Muscle layer of duodenum (tissue), 2 donors: ENCODE measurements around the gene NAALADL2.
"Not testable (repeated sequence)": the region's sequence is repeated elsewhere in the genome, so short reads cannot be mapped to it uniquely, and the experiment has no call there.

Experiments used
- H3K27ac ChIP-seq: one replicate; pipeline ENCODE4 v1.7.0; 2013; ENCODE audit warnings: mild to moderate bottlenecking, low read length
- H3K27me3 ChIP-seq: one replicate; pipeline ENCODE4 v1.7.0; 2013; ENCODE audit warnings: low read depth, mild to moderate bottlenecking, control low read depth, low read length
- H3K36me3 ChIP-seq, 2 donors: one replicate each; pipeline ENCODE4 v1.7.0; 2013; ENCODE audit warnings: low read length in 2 of 2, control low read depth in 1 of 2, mild to moderate bottlenecking in 1 of 2; ENCODE audit not compliant: insufficient read depth in 2 of 2, control insufficient read depth in 1 of 2
- H3K4me1 ChIP-seq, 2 donors: one replicate each; pipeline ENCODE4 v1.7.0; 2013; ENCODE audit warnings: low read length in 2 of 2, mild to moderate bottlenecking in 2 of 2, control low read depth in 1 of 2, moderate library complexity in 1 of 2; ENCODE audit not compliant: insufficient read depth in 2 of 2, control insufficient read depth in 1 of 2
- H3K4me3 ChIP-seq, 2 donors: one replicate each; pipeline ENCODE4 v1.7.0; 2013; ENCODE audit warnings: low read length in 2 of 2, low read depth in 1 of 2, mild to moderate bottlenecking in 1 of 2
- H3K9me3 ChIP-seq, 2 donors: one replicate each; pipeline ENCODE4 v1.7.0; 2013; ENCODE audit warnings: low read length in 2 of 2, control low read depth in 1 of 2, mild to moderate bottlenecking in 1 of 2; ENCODE audit not compliant: control insufficient read depth in 1 of 2
- donor health status: healthy.

Gene NAALADL2

DNA sequence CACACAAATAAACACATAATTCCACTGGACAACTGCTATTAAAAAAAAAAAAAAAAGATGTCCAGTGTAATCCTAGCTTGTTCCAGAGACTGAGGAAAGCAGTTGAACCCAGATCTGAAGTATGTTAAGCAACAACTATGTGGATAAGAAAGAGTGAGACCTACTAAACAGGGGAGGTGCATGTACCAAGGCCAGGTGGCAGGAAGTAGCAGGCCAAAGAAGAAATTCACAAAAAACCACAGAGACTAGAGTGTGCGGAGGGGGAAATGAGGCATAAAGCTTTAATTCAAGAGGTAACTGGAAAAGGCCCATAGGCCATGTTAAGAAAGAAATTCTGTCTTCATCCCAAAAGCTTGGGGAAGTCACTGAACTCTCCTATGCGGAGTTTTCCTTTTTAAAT lies 490.0 kb downstream of the NAALADL2 start:
- Histone ChIP-seq H3K4me3 (no peak overlapping the region), H3K36me3 (no peaks in the 10 kb centered on the region), H3K9me3 (no peaks in the 10 kb centered on the region), H3K27me3 (no peaks in the 10 kb centered on the region), H3K27ac (no peak overlapping the region), H3K4me1 (no peaks in the 10 kb centered on the region)

DNA sequence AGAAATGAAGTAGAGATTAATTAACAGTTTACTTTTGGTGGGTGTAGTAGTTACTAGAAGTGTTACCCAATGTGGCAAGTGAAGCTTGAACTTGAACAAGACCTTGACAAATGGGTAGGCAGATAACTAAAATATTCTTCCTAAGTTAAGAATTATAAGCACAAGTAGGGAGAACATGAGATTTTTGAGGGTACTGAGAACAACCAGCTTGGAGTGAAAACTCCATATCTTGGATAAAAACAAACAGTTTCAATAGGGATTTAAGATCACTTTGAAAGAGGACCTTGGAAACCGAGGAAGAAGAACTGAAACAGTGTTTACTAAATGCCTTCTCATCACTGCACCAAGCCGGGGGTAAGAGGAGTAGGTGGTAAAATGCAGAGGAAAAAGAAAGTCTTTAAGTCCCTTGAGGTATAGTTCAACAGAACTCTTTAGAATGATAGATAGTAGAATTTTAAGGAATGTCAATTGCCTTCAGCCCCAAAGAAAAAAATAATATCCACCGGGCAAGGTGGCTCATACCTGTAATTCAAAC lies 496.7 kb downstream of the NAALADL2 start:
- no peaks in the 10 kb centered on the region for H3K9me3 ChIP-seq
- H3K4me3 ChIP-seq: no peak overlapping the region
- no peaks in the 10 kb centered on the region for H3K36me3 ChIP-seq
- H3K27me3 ChIP-seq: no peaks in the 10 kb centered on the region
- no peaks in the 10 kb centered on the region for H3K4me1 ChIP-seq
- H3K27ac ChIP-seq: no peak overlapping the region

DNA sequence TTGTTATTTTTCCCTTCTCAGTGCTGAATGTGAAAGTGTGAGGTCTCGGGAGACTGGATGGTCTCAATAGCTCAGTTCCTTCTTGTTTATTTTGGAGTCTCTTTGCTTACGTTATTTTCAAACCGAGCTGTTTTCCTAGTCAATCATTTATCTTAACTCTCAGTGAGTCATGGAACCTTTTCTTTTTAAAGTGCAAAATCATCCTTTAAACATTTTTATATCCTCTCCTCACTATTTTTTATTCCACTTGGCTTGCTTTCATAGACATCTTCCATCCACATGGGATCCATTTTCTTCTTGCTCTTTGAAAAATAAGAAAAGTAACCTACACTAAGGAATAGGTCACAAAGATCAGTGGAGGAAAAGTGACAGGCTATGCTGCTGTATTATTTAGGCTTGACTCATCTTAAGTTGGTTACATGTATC lies 497.8 kb downstream of the NAALADL2 start:
- H3K36me3 ChIP-seq: no peaks in the 10 kb centered on the region
- H3K4me1 ChIP-seq: no peaks in the 10 kb centered on the region
- no peaks in the 10 kb centered on the region for H3K27me3 ChIP-seq
- no peak overlapping the region for H3K27ac ChIP-seq
- H3K4me3 ChIP-seq: no peak overlapping the region
- H3K9me3 ChIP-seq: no peaks in the 10 kb centered on the region

DNA sequence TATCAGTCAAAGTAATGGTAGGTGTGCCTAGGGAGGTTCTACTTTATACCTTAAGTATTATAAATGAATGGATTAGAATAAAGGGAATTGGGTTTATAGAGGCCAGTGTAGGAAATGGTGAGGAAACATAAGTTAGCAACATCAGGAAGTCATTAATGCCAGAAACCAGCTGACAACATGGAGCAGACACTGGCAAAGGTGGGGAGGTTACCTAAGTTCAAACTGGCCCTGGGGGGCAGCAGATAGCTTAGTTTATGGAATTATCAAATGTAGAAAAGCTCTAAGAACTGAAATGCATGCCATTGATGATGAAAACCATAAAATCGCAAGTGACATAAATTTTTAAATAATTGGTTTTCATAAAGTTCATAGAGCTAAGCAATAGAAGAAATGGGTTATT lies 498.6 kb downstream of the NAALADL2 start:
- no peak overlapping the region for H3K27ac ChIP-seq
- H3K36me3 ChIP-seq: no peaks in the 10 kb centered on the region
- no peak overlapping the region for H3K4me3 ChIP-seq
- peaks cover 0 to 4% of the 10 kb centered on the region in 2 donors for H3K9me3 ChIP-seq
- no peaks in the 10 kb centered on the region for H3K4me1 ChIP-seq
- H3K27me3 ChIP-seq: no peaks in the 10 kb centered on the region

DNA sequence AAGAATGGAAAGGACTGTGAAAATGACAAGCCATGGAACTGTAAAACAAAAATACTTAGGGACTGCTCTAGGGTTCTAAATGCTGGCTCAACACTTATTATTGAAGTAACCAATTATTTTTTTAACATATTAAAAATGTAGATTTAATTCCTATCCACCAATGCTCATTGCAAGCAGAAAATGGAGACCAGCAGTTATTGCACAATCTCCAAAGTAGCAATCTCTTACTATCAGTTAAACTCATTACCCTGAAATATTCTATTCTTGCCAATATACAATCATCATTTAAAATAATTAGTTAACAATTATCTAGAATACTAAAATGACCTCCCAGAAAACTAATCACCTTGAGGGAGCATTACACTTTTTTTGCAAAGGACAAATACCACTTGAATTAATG lies 499.8 kb downstream of the NAALADL2 start:
- Histone ChIP-seq H3K9me3 (peaks cover 0 to 4% of the 10 kb centered on the region in 2 donors), H3K4me1 (no peaks in the 10 kb centered on the region), H3K4me3 (no peak overlapping the region), H3K36me3 (no peaks in the 10 kb centered on the region), H3K27me3 (no peaks in the 10 kb centered on the region), H3K27ac (no peak overlapping the region)

DNA sequence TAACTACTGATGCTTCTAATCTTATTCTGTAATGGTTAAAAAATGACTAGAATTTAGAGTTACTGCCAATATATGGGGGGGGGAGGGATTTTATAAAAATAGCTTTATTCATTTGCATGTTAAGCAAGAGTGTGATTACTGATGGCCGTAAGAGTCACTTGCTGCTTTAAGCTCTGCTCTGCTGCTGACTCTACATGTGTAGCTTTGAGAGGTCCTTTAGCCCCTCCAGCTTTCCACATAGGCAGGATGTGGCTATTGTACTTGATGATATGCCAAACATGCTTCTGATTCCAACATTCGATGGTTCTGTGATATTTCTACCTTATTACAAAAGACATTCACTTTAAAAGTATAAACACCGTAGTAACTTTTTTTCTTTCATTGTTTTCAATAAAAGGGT lies 511.3 kb downstream of the NAALADL2 start:
- not testable (repeated sequence) for H3K4me1 ChIP-seq, H3K27ac ChIP-seq, H3K4me3 ChIP-seq, H3K27me3 ChIP-seq, H3K36me3 ChIP-seq, H3K9me3 ChIP-seq

DNA sequence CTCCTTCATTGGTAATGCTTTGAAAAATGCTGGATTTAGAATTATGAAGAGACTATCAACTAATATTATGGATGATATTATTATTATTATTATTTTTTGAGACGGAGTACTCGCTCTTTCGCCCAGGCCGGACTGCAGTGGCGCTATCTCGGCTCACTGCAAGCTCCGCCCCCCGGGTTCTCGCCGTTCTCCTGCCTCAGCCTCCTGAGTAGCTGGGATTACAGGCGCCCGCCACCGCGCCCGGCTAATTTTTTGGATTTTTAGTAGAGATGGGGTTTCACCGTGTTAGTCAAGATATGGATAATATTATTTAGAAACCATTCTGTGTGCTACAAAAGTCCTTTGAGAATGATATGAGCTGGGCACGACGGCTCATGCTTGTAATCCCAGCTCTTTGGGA lies 512.1 kb downstream of the NAALADL2 start:
- H3K27ac ChIP-seq, H3K9me3 ChIP-seq, H3K36me3 ChIP-seq, H3K4me1 ChIP-seq, H3K4me3 ChIP-seq, H3K27me3 ChIP-seq: not testable (repeated sequence)

DNA sequence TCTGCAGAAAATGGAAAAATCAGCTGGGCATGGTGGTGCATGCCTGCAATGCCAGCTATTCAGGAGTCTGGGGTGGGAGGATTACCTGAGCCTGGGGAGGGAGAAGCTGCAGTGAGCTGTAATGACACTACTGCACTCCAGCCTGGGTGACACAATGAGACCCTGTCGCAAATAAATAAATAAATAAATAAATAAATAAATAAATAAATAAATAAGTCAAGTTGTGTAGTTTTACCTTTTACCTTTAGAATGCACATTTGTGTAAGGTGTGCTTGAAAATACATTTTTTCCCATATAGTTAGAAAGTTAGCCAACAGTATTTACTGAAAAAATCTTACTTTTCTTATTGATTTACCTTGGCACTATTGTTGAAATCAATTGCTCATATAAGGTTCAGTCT lies 515.6 kb downstream of the NAALADL2 start:
- H3K9me3 ChIP-seq: no peaks in the 10 kb centered on the region
- no peak overlapping the region for H3K4me3 ChIP-seq
- no peaks in the 10 kb centered on the region for H3K36me3 ChIP-seq
- H3K4me1 ChIP-seq: no peaks in the 10 kb centered on the region
- H3K27me3 ChIP-seq: no peaks in the 10 kb centered on the region
- H3K27ac ChIP-seq: no peak overlapping the region

DNA sequence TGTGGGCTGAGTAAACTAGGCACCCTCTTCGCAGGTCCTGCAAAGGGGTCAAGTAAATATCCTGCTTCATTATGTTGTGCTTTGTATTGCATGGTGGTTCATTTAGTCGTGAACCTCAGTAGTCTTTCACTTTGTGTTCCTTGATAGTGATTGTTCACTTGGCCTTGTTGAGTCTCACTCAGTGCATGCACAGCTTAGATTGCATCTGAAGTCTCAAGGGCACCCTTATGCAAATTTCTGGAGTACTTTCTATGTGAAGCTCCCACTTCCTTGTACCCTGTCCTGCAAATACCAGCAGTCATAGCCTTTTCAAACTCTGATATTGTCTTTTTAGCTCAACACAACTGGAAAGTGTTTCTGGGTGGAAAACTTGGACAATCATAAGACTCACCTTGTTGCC lies 519.2 kb downstream of the NAALADL2 start:
- no peak overlapping the region for H3K27ac ChIP-seq
- H3K27me3 ChIP-seq: no peaks in the 10 kb centered on the region

DNA sequence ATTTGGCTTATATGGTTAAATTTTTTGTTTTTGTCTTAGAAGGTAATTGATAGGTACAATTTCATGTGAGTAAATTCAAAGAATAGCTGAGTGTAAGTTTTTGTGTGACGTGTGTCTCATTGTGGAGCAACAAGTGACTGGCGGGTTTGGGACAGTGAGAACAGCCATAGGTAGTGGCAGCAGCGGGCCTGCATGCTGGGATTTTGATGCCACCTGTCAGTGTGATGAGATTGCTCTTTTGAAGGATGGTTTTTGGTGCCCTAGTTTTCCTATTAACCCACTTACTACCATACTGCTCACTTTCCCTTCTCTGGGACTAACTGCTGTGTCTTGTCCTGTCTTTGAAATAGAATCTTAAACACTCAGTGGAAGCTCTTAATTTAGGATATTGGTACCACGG lies 522.6 kb downstream of the NAALADL2 start:
- H3K4me3 ChIP-seq: no peak overlapping the region
- no peaks in the 10 kb centered on the region for H3K9me3 ChIP-seq
- no peaks in the 10 kb centered on the region for H3K36me3 ChIP-seq
- H3K4me1 ChIP-seq: no peaks in the 10 kb centered on the region
- H3K27ac ChIP-seq: no peak overlapping the region
- H3K27me3 ChIP-seq: no peaks in the 10 kb centered on the region

More for the DNA sequence above, 519.2 kb downstream of the NAALADL2 start:
- no peaks in the 10 kb centered on the region for H3K9me3 ChIP-seq
- H3K4me3 ChIP-seq: no peak overlapping the region
- H3K36me3 ChIP-seq: no peaks in the 10 kb centered on the region
- H3K4me1 ChIP-seq: no peaks in the 10 kb centered on the region

DNA sequence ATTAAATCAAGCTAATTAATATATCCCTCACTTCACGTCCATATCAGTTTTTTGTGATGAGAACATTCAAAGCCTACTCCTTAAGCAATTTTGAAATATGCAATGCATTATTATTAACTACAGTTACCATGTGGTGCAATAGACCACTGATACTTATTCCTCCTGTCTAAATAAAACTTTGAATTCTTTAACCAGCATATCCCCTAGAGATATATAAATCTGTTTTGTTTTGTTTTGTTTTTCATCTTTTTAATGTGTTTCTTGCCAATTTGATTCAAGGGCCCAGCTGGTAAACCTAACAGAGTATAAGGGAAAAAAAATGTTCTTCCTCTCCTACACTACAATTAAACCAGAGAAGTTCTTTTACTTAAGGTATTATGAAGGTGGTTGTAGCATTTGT lies 524.2 kb downstream of the NAALADL2 start:
- Histone ChIP-seq H3K36me3 (no peaks in the 10 kb centered on the region), H3K4me1 (no peaks in the 10 kb centered on the region), H3K27me3 (no peaks in the 10 kb centered on the region), H3K9me3 (no peaks in the 10 kb centered on the region), H3K27ac (no peak overlapping the region), H3K4me3 (no peak overlapping the region)

DNA sequence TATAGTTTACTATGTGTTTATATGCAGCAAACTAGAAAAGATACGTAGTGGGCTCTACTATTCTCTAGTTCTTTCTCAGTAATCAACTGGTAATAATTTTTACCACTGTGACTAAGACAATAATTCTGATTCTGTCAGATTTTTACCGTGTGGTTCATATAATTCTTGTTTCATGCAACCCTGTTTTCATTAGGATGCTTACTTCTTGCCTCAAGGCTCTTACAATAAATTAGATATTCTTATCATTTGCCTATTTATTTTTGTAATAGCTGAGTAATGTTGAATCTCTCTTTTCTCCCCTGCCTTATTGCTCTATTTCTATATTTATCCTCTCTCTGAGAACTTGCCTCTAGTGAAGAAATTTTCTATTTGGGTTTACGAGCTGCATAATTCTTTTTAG lies 524.7 kb downstream of the NAALADL2 start:
- Histone ChIP-seq H3K36me3 (no peaks in the 10 kb centered on the region), H3K27ac (no peak overlapping the region)

More for the DNA sequence above, 524.7 kb downstream of the NAALADL2 start:
- H3K27me3 ChIP-seq: no peaks in the 10 kb centered on the region
- H3K4me1 ChIP-seq: no peaks in the 10 kb centered on the region
- H3K9me3 ChIP-seq: no peaks in the 10 kb centered on the region
- H3K4me3 ChIP-seq: no peak overlapping the region
